ENCODE results near the gene GTF3C1.

Gene GTF3C1

DNA sequence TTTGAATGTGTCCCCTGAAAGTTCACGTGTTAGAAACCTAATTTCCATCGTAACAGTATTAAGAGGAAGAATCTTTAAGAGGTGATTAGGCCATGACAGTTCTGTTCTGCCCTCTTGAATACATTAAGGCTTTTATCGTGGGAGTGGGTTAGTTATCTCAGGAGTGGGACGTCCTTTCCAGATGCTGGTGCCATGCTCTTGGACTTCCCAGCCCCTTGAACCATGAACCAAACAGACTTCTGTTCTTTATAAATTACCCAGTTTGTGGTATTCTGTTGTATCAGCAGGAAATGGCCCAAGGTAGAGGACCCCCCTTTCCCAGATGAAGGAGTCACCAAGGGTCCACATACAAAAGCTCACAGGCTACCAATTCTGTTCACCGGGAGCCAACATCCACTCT lies 10.1 kb downstream of the GTF3C1 start:
- ATAC-seq: no peak
- TF ChIP-seq ZNF565 (CRISPR knock-in tag; conservative IDR thresholded peaks at IDR 0.05; ENCODE audit: low read depth) (no peak), ESRRG (CRISPR knock-in tag; IDR thresholded peaks at IDR 0.05) (no peak), GLIS3 (CRISPR knock-in tag; IDR thresholded peaks at IDR 0.05) (no peak), RARB (CRISPR knock-in tag; IDR thresholded peaks at IDR 0.05) (no peak), ZC3H10 (CRISPR knock-in tag; IDR thresholded peaks at IDR 0.05) (no peak)

- TF ChIP-seq ARNTL (CRISPR knock-in tag; IDR thresholded peaks at IDR 0.05; ENCODE audit: borderline replicate concordance, low read depth): no peak
- TF ChIP-seq PATZ1 (CRISPR knock-in tag; IDR thresholded peaks at IDR 0.05; ENCODE audit: borderline replicate concordance): no peak
- ATAC-seq: no peak
Measured at GRCh38 chr16:27539120-27539519, 10.6 kb downstream of the GTF3C1 start.

DNA sequence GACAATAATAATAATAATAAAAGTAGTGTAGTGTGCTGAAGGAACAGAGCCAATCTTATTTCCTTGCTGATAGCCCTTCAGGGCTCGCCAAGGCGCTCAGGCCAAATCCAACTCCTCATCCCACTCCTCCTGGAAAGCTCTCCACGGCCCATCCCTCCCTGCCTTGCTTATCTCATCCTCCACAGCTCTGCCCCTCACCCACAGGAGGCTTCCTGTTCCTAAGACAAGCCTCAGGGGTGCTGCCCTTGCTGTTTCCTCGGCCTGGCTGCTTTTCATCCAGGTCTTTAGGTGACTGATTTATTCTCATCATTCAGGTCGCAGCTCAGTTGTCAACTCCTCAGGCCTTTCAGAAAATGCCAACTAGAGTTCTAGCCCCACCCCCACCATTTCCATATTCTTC lies 11.2 kb downstream of the GTF3C1 start:
- no peak for TF ChIP-seq ZNF565 (CRISPR knock-in tag; conservative IDR thresholded peaks at IDR 0.05; ENCODE audit: low read depth)
- TF ChIP-seq ZC3H10 (CRISPR knock-in tag; IDR thresholded peaks at IDR 0.05): no peak
- no peak for ATAC-seq

- no peak for TF ChIP-seq PATZ1 (CRISPR knock-in tag; IDR thresholded peaks at IDR 0.05; ENCODE audit: borderline replicate concordance)
- no peak for TF ChIP-seq PPARA (CRISPR knock-in tag; IDR thresholded peaks at IDR 0.05; ENCODE audit: borderline replicate concordance)
- TF ChIP-seq ESRRG (CRISPR knock-in tag; IDR thresholded peaks at IDR 0.05): no peak
- TF ChIP-seq ZC3H10 (CRISPR knock-in tag; IDR thresholded peaks at IDR 0.05): no peak
- TF ChIP-seq ZFP30 (CRISPR knock-in tag; IDR thresholded peaks at IDR 0.05): no peak
- TF ChIP-seq ZNF565 (CRISPR knock-in tag; conservative IDR thresholded peaks at IDR 0.05; ENCODE audit: low read depth): no peak
- TF ChIP-seq ISL1 (CRISPR knock-in tag; IDR thresholded peaks at IDR 0.05): no peak
- no peak for TF ChIP-seq TSHZ2 (CRISPR knock-in tag; IDR thresholded peaks at IDR 0.05)
- TF ChIP-seq CSDC2 (CRISPR knock-in tag; IDR thresholded peaks at IDR 0.05): no peak
- TF ChIP-seq SNAI2 (CRISPR knock-in tag; IDR thresholded peaks at IDR 0.05): no peak
- TF ChIP-seq CREB5 (CRISPR knock-in tag; IDR thresholded peaks at IDR 0.05; ENCODE audit: low read depth): no peak
- TF ChIP-seq ZNF8 (CRISPR knock-in tag; IDR thresholded peaks at IDR 0.05): no peak
- no peak for ATAC-seq
Measured at GRCh38 chr16:27534256-27534655, 15.5 kb downstream of the GTF3C1 start.

DNA sequence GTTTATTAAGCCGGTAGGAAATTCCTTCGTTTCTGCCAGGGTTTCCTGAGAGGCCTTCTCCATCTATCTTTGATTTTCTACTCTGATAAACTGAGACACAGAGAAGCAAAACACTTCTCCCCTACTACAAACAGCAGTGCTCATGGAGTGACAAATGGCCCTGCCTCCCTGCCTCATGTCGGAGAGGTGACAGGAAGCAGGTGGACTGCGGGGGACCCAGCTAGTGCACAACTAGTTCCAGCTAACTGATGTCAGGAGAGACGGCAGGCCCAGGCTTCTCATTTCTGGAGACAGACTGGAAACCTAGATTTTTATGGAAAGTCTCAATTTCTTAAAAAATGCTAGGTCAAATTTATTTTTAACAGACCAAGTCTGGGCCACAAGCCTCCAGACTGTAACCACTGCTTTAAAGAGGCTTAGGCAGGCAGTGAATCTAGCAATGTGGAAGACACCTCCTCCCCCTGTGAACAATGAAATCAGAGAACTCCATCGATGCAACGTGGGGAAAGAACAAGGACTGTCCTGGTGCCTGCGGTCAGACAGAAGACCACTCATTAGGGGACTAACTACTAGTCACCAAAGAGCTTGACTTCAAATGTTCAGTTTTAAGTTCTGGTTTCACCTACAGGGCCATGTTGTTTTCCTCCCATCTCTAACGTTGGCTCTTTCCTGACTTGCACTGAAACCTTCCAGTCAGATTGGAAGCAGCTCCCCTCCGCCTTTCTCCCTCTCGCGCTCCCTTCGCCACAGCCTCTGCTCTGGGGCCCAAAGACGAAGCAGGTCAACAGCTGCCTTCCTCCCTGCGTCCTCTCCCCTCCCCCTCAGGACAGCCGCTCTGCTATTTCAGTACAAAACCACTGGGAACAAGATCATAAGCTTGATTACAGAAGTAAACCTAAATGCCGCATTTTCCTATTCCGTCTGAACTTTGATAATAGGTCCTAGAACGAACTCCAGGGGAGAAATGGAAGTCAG lies 17.6 kb downstream of the GTF3C1 start:
- ATAC-seq: no peak
- TF ChIP-seq PATZ1 (CRISPR knock-in tag; IDR thresholded peaks at IDR 0.05; ENCODE audit: borderline replicate concordance) (no peak), CSRNP3 (CRISPR knock-in tag; IDR thresholded peaks at IDR 0.05) (no peak), BACH2 (CRISPR knock-in tag; IDR thresholded peaks at IDR 0.05; ENCODE audit: borderline replicate concordance) (no peak), ZNF8 (CRISPR knock-in tag; IDR thresholded peaks at IDR 0.05) (no peak), TCF4 (CRISPR knock-in tag; IDR thresholded peaks at IDR 0.05; ENCODE audit: borderline replicate concordance) (no peak), ARNTL (CRISPR knock-in tag; IDR thresholded peaks at IDR 0.05; ENCODE audit: borderline replicate concordance, low read depth) (no peak), SNAI2 (CRISPR knock-in tag; IDR thresholded peaks at IDR 0.05) (no peak), POU6F1 (CRISPR knock-in tag; IDR thresholded peaks at IDR 0.05; ENCODE audit: borderline replicate concordance, low read depth) (no peak), ISL1 (CRISPR knock-in tag; IDR thresholded peaks at IDR 0.05) (no peak), ESRRG (CRISPR knock-in tag; IDR thresholded peaks at IDR 0.05) (no peak)
